Kasumi-1 (cell line): ENCODE data around the gene ADAMTS12.
"Not testable (repeated sequence)": the region's sequence is repeated elsewhere in the genome, so short reads cannot be mapped to it uniquely, and the experiment has no call there.

Experiments used
- DNase-seq, 2 experiments: peaks; one replicate each; lab custom pipeline; 2025; lab: John Stamatoyannopoulos, UW

The ADAMTS12 gene

DNA sequence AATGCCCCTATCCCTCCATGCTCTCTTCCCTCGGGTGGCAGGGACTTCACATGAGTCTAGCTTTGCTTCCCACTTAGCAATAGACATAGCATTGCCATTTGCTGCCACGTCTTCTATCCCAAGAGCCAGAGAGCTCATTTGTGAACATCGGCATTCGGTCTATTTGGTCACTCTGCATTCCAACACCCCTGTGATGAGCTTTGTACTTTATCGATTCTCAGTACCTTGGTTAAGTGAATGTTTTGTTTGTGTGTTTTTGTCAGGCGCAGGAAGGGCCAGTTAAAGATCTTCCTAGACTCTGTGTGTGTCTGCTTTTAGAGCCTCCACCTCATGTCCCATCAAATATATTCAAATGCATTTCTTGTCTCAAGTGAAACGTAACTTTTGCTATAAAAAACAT, 309.4 kb downstream of the ADAMTS12 start:
- DNase-seq: no peak

GRCh38 chr5:33579789-33580188, 312.0 kb downstream of the ADAMTS12 start:
- no peak for DNase-seq

- DNase-seq: no peak
Observed at GRCh38 chr5:33579152-33579551, 312.6 kb downstream of the ADAMTS12 start.

GRCh38 chr5:33576726-33577590, 314.8 kb downstream of the ADAMTS12 start:
- no peak for DNase-seq

DNA sequence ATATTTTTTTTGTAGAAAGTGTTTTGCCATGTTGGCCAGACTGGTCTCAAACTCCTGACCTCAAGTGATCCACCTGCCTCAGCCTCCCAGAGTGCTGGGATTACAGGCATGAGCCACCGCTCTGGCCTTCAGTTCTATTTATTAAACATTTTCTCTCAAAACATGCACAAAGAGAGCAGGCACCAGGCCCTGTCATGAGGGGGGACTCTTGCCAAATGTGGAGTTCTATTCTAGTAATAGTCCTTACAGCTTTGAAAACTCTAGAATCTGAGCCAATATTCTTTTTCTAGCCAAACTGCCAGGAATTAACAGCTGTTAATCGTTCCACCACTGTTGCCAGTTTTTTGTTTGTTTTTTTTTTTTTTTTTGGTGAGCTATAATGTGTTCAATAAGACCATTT, 326.5 kb downstream of the ADAMTS12 start:
- DNase-seq: no peak

GRCh38 chr5:33563983-33564908, 327.5 kb downstream of the ADAMTS12 start:
- peak in 1 of 2 experiments; percentile 5 for DNase-seq

- no peak for DNase-seq
Observed at GRCh38 chr5:33563530-33563929, 328.3 kb downstream of the ADAMTS12 start.

DNA sequence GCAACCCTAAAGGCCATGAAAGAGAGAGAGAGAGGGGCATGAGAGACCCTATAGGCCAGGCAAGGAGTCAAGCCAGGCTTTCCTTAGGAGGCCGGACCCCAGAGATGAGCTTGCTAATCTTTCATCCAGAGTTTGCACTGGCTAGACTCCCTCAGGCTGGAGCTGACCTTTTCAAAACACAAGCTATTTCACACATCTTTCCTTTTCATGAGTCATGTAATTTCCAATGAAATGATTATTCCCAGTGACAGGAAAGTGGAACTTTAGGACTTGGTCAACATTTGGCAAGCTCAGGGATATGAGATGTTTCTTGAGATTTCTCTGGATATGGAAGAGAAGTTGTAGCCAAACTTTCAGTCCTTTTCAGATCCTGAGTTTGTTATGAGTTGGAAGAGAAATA, 333.3 kb downstream of the ADAMTS12 start:
- DNase-seq: no peak

DNA sequence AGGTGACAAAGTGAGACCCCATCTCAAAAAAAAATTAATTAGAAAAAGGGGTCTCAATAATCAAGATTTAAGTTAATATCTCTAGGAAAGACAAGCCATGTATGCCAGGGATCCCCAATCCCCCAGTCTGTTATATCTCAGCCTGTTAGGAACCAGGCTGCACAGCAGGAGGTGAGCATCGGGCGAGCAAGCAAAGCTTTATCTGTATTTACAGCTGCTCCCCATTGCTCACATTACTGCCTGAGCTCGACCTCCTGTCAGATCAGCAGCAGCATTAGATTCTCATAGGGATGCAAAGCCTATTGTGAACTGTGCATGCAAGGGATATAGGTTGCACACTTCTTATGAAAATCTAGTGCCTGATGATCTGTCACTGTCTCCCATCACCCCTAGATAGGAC, 334.2 kb downstream of the ADAMTS12 start:
- DNase-seq: no peak

DNA sequence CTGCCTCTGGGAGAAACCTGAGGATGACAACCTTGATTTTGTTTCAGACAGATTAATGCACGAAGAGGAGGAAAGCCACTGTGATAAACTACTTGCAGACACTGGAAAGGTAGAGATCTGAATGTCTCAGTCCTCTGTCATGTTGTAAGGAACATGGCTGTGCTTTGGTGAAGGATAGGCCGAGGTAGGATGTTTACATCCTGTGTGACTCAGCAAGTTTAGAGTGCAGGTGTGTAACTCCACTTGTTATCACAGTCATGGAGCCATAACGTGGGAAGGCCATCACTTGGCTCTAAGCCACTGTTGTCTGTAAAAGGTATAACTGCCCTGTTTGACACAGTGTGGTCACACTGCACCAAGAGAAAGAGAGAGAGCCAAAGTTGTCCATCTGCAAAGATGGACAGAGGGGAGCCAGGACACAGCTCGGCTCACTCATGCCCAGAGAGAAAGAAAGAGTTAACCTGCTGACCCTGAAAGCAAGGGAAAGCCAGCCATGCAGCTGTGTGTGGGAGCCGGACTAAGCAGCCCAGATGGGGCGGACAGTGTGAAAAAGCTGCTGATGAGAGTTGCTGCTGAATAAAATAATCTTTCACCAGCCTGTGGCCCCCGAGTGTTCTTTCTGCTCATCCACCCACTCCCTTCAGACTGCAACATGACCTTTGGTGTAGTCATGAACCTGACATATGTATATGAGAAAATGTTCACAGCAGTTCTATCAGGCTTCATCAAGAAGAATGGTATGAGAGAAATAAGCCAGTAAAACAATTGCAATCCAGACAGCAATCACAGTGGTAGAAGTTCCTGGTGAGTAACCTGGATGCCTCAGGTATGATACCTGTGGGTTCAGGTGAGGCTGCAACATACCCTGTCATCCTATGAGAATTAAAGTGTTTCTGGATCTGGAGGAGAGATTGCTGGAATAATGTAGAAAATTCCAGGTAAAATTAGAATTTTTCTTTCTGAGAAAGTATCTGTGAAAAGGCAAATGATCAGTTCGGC, 335.2 kb downstream of the ADAMTS12 start:
- no peak for DNase-seq

DNA sequence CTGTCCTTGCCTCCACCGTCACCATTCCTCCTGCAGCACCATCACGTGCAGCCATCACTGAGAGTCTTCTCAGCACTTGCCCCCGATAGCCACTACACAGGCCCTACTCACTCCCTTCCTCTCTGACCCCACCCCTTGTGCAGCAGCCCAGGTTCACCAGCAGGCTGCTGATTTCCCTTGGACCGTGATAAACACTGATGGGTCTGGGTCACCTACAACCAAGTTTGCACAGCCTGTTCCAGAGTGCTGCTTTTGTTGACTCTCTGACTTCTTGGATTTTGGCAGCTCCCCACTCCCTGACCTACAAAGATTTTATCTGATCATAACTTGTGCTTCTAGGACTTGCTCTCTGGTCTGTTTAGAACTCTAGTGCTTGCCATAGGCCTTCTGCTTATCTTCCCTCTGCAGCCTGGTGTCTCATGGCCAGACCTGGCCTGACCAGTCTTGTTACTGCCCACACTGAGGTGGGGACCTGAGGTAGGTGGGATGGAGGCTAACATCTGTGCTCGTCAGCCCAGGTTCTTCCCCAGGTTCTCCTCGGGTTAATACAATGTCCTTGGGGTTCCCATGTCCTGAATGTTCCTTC, 341.7 kb downstream of the ADAMTS12 start:
- no peak for DNase-seq

- not testable (repeated sequence) for DNase-seq
Observed at GRCh38 chr5:33539790-33540189, 352.0 kb downstream of the ADAMTS12 start.

GRCh38 chr5:33539212-33539611, 352.6 kb downstream of the ADAMTS12 start:
- DNase-seq: no peak

- DNase-seq: no peak
Observed at GRCh38 chr5:33538201-33538600, 353.6 kb downstream of the ADAMTS12 start.

DNA sequence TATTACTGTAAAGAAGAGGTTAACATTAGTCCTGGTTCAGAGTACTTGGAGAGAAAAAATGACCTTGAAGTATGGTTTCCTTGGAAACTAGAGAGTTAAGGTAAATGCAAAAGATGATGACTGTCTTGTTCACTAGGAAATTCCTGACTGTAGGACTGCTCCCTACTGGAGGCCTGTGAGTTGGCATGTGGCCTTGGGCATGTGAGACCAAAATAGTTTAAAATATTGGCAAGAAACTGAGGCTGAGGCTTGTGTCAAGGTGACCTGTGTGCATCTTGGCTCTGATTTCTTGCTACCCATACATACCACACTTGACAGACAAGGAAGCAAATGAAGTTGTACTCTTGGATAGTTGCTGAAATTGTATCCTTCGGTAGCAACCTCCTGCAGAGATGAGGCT, 354.6 kb downstream of the ADAMTS12 start:
- DNase-seq: no peak

- DNase-seq: no peak
Observed at GRCh38 chr5:33536802-33537201, 355.0 kb downstream of the ADAMTS12 start.

DNA sequence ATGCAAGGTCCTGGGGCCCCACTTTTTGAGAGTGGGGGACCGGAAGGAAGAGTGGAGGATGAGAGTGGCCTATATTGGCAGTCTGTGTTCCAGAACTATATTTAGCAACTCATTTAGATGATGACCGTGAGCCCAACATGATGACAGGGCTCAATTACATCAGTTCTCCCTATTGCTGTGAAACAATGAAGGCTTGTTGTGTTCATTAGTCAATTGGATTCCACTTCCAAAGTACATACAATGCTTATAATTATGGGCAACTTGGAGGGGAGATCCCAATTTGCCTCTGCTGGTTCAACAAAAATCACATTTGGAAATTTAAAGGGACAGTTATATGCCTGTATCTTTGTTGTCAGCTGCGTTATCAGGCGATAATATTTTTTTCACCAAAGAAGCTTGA, 360.0 kb downstream of the ADAMTS12 start:
- DNase-seq: no peak

GRCh38 chr5:33531037-33531298, 360.8 kb downstream of the ADAMTS12 start:
- no peak for DNase-seq

- DNase-seq: no peak
Observed at GRCh38 chr5:33530183-33531036, 361.4 kb downstream of the ADAMTS12 start.

GRCh38 chr5:33527696-33528095, 364.1 kb downstream of the ADAMTS12 start:
- no peak for DNase-seq

GRCh38 chr5:33526755-33527154, 365.0 kb downstream of the ADAMTS12 start:
- DNase-seq: no peak
